HCT116 (cell line): ENCODE results near the gene AQP10.

Experiments used
- CBX3 ChIP-seq: IDR thresholded peaks from 2 replicates; pipeline ENCODE4 v1.6.1; 2012; ENCODE audit warnings: low read depth
- CEBPB ChIP-seq: IDR thresholded peaks from 2 replicates; pipeline ENCODE4 v1.6.1; 2012; ENCODE audit warnings: low read depth
- EZH2 ChIP-seq: fragments of 200-600 bp; sonication (generic); IDR thresholded peaks from 2 replicates; pipeline ENCODE4 v1.6.1; 2017; ENCODE audit warnings: antibody characterized with exemption, mixed run types
- POLR2A ChIP-seq: IDR thresholded peaks from 2 replicates; pipeline ENCODE4 v1.7.0; 2011; ENCODE audit warnings: borderline replicate concordance; ENCODE audit not compliant: insufficient read depth, insufficient read length; ENCODE audit errors: extremely low read depth
- SP1 ChIP-seq: IDR thresholded peaks from 2 replicates; pipeline ENCODE4 v1.6.1; 2012; ENCODE audit warnings: low read depth
- TCF7L2 ChIP-seq: IDR thresholded peaks from 2 replicates; pipeline ENCODE4 v1.7.0; 2011; ENCODE audit warnings: borderline replicate concordance, inconsistent platforms; ENCODE audit not compliant: insufficient read depth, insufficient read length; ENCODE audit errors: extremely low read depth
- YY1 ChIP-seq: IDR thresholded peaks from 2 replicates; pipeline ENCODE4 v1.6.1; 2011; ENCODE audit warnings: low read length, low read depth, moderate library complexity, mild to moderate bottlenecking; ENCODE audit not compliant: insufficient replicate concordance; ENCODE audit errors: extremely low read depth
- ZFX ChIP-seq: fragments of 450-650 bp; IDR thresholded peaks from 2 replicates; pipeline ENCODE4 v1.6.1; 2017
- TF ChIP-seq, protein P1 (sequence below): IDR thresholded peaks from 2 replicates; pipeline ENCODE4 v1.6.1; 2011; ENCODE audit warnings: mild to moderate bottlenecking, low read length, moderate library complexity; ENCODE audit not compliant: insufficient replicate concordance; ENCODE audit errors: extremely low read depth
- TF ChIP-seq, protein P2 (sequence below), 3 experiments: fragments of 200-600 bp in 1 of 3; sonication (generic) in 1 of 3; IDR thresholded peaks in 2 of 3; conservative IDR thresholded peaks in 1 of 3; 2 replicates each; pipeline ENCODE4 v1.5.1; 2012 to 2017; ENCODE audit warnings: low read depth in 2 of 3, low read length in 2 of 3, antibody characterized with exemption in 1 of 3, borderline replicate concordance in 1 of 3, control low read depth in 1 of 3, mild to moderate bottlenecking in 1 of 3, mixed read lengths in 1 of 3, mixed run types in 1 of 3, moderate library complexity in 1 of 3; ENCODE audit not compliant: insufficient read depth in 1 of 3

DNA sequence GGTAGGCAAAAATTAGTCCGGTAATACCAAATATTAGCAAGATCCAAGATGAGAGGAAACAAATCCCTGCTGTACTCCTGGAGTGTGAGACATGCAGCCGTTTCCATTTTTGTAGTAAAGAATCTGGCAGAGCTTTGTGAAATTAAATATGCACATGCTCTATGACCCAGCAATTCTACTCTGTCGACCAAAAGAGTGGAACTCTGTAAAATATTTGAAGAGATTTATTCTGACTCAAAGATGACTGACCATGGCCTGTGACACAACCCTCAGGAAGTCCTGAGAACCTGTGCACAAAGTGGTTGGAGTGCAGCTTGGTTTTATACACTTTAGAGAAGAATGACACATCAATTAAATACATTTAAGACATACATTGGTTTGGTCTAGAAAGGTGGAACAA lies 32.2 kb upstream of the AQP10 start:
- TF ChIP-seq, protein P1, sequence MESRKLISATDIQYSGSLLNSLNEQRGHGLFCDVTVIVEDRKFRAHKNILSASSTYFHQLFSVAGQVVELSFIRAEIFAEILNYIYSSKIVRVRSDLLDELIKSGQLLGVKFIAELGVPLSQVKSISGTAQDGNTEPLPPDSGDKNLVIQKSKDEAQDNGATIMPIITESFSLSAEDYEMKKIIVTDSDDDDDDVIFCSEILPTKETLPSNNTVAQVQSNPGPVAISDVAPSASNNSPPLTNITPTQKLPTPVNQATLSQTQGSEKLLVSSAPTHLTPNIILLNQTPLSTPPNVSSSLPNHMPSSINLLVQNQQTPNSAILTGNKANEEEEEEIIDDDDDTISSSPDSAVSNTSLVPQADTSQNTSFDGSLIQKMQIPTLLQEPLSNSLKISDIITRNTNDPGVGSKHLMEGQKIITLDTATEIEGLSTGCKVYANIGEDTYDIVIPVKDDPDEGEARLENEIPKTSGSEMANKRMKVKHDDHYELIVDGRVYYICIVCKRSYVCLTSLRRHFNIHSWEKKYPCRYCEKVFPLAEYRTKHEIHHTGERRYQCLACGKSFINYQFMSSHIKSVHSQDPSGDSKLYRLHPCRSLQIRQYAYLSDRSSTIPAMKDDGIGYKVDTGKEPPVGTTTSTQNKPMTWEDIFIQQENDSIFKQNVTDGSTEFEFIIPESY = no peak
- TF ChIP-seq POLR2A (no peak), SP1 (no peak), YY1 (no peak), CEBPB (no peak), TCF7L2 (no peak), EZH2 (no peak), ZFX (no peak), CBX3 (no peak)
- TF ChIP-seq, protein P2, sequence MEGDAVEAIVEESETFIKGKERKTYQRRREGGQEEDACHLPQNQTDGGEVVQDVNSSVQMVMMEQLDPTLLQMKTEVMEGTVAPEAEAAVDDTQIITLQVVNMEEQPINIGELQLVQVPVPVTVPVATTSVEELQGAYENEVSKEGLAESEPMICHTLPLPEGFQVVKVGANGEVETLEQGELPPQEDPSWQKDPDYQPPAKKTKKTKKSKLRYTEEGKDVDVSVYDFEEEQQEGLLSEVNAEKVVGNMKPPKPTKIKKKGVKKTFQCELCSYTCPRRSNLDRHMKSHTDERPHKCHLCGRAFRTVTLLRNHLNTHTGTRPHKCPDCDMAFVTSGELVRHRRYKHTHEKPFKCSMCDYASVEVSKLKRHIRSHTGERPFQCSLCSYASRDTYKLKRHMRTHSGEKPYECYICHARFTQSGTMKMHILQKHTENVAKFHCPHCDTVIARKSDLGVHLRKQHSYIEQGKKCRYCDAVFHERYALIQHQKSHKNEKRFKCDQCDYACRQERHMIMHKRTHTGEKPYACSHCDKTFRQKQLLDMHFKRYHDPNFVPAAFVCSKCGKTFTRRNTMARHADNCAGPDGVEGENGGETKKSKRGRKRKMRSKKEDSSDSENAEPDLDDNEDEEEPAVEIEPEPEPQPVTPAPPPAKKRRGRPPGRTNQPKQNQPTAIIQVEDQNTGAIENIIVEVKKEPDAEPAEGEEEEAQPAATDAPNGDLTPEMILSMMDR (IDR thresholded peaks at IDR 0.05 in 2 of 3, conservative IDR thresholded peaks at IDR 0.05 in 1 of 3; ENCODE audit: borderline replicate concordance in 1 of 3, insufficient read depth in 1 of 3, low read depth in 2 of 3, low read length in 2 of 3) = no peak
